HAP-1 (cell line): Measurements from ENCODE around the gene UNC79.

Experiments used
- DNase-seq, 2 experiments: peaks; one replicate each; pipeline ENCODE4 v3.0.0-alpha.2; 2016 to 2020; ENCODE audit warnings: low spot score in 2 of 2
- H3K27me3 ChIP-seq: fragments of 250-450 bp; sonication (Bioruptor Pico); 2 replicates; pipeline ENCODE4 v1.5.1; 2020; ENCODE audit warnings: low read depth, mild to moderate bottlenecking, moderate library complexity
- H3K36me3 ChIP-seq: fragments of 250-450 bp; sonication (Bioruptor Pico); replicated peaks from 2 replicates; pipeline ENCODE4 v1.5.1; 2020; ENCODE audit warnings: mild to moderate bottlenecking
- H3K4me1 ChIP-seq: fragments of 250-450 bp; sonication (Bioruptor Pico); 2 replicates; pipeline ENCODE4 v1.5.1; 2020; ENCODE audit warnings: mild to moderate bottlenecking
- H3K4me3 ChIP-seq: fragments of 250-450 bp; sonication (Bioruptor Pico); 2 replicates; pipeline ENCODE4 v1.5.1; 2020; ENCODE audit warnings: mild to moderate bottlenecking, moderate library complexity
- H3K9me3 ChIP-seq: fragments of 250-450 bp; sonication (Bioruptor Pico); 2 replicates; pipeline ENCODE4 v1.5.1; 2020; ENCODE audit warnings: mild to moderate bottlenecking, moderate library complexity
- in situ Hi-C: fragments of 300-500 bp; cut with MboI; formaldehyde crosslinking; loops from 3 replicates; pipeline ENCODE4 v1.14.3; 2020; ENCODE audit warnings: low sequenced_read_pairs, inconsistent platforms, mixed read lengths

Gene UNC79

DNA sequence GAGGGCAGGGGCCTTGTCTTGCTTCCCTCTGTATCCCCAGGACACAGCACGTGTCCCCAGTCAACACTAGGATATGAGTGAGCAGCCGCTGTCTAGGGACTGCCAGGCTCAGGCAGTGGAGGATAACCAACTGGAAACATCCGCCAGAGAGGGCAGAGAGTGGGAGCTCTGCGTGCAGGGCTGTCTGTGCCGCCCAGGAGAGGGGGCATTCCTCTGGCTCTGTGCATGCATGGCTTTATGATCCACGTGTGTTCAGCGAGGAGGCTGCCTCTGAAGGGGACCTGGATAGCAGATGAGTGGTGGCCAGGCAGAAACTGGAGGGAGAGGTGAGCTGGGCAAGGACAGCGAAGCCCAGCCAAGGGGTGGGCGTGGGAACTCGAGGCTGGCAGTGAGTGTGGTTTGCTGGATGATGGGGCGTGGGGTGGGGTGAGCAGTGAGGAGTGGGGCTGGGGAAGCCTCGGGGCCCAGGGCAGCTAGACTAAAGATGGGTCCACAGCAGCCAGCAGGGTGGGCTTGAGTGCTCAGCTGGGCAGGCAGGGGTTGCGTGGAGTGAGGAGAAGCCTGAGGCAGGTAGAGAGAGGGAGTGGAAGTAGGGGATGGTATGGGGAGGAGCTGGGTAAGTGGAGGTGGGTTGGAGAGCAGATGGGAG lies 284.7 kb downstream of the UNC79 start:
- Histone ChIP-seq H3K4me1 (no peaks in the 10 kb centered on the region), H3K9me3 (no peaks in the 10 kb centered on the region), H3K36me3 (no peaks in the 10 kb centered on the region), H3K27me3 (no peaks in the 10 kb centered on the region), H3K4me3 (no peak overlapping the region)
- in situ Hi-C loops = no loop called here
- DNase-seq = no peak

DNA sequence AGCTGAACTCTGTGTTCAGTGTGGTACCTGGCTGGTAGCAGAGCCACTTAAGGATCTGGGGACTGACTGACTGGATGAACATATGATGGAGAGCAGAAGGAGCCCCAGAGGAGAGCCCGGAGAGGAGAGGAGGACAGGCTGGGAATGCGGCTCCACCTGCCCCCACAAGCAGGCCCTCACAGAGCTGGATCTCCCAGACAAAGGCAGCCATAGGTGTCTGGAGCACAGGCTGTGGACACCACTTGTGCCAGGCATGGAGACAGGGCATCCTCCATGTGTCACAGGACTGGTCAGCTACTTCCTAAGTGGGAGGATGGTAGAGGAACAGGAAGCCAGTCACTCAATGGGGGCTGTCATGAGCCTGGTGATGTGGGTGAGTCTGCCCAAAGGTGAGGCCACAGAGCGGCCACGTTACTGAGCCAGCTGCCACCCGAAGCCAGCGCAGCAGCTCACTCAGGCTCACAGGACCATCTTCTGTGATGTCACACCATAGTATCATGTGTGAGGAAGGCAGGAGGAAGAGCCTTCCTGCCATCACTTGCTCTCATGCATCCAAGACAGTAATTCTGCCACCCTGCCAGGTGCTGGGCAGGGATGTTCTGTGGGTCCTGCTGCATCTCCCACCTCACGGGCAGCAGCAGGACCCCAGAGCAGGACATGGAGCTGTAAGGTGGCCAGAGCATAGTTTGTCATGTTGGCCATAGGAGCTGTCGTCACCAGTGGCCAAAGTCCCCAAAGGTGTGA lies 285.4 kb downstream of the UNC79 start:
- Histone ChIP-seq H3K4me1 (no peaks in the 10 kb centered on the region), H3K27me3 (no peaks in the 10 kb centered on the region), H3K4me3 (no peak overlapping the region), H3K9me3 (no peaks in the 10 kb centered on the region), H3K36me3 (peaks cover 3% of the 10 kb centered on the region; the same call in 1 of the 2 replicates)
- no peak for DNase-seq
- in situ Hi-C loops = no loop called here

DNA sequence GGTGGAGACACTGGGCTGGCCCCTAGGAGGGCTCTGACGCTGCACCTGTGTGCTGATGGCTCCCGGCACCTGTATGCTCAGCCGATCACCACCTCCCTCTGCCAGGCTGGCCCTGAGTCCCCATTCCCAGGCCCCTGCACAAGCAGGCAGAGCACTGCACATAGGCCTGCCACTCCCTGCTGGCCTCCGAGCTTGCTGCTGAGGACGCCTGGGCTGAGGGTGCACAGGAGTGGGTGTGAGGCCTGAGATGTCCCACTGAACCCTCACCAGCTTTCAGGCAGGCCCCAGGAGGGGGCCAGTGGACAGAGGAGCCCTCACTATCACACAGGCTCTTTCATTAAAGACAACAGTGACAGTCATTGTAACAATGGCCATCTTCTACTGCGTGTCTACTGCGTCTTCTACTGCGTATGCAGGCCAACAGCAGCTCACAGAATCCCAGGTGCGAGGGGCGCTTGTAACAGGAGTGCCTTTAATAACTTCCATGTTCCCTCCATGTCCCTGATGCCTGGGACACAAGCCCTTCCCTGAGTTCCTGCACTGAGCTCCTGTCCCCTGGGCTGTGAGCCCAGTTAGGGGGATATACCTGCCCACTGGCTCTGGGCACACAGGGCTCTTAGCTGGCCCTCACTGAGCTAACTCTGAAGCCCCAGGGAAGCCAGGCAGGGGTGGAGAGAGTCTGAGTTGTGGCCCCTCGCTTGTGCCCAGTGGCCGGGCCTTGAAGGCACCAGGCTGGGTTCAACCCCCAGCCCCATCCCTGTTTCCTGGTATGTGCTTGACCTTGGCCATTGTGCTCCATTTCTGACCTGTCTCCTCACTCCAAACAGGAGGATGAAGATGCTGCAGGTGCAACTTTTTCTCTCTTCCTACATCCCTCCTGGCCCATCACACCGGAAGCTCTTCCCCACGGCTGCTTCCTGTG lies 286.3 kb downstream of the UNC79 start:
- Histone ChIP-seq H3K27me3 (no peaks in the 10 kb centered on the region), H3K36me3 (peaks cover 3% of the 10 kb centered on the region; the same call in 1 of the 2 replicates), H3K9me3 (no peaks in the 10 kb centered on the region), H3K4me1 (no peaks in the 10 kb centered on the region), H3K4me3 (no peak overlapping the region)
- DNase-seq = no peak
- in situ Hi-C loops = no loop called here

DNA sequence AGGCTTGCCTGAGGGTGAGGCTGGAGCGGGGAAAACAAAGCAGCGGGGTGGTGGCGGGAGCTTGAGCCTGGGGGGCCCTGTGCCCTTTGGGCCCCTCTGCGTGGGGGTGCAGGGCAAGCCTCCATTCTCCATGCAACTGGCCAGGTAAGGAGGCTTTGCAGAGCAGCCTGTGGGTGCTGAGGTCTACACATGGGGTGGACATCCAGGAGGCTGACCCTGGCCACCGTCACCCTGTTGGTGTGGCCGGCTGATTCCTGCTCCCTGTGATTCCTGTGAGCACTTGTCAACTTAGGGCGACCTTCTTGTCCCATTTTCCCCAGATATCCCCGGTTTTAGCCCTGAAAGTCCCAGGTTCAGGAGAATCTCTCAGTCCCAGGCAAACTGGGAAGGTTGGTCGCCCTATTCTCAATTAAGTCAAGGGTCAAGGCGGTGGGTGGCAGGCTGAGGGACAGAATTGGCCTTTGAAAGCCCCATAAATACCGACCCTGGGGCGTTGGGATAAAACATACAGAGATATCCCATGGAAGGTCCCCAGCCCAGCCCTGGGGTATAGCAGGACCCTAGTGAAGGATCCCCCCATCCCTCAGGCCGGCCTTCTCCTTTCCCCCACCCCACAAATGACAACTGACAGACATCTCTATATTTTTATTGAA lies 287.1 kb downstream of the UNC79 start:
- in situ Hi-C loops = no loop called here
- H3K27me3 ChIP-seq = no peaks in the 10 kb centered on the region
- H3K9me3 ChIP-seq = no peaks in the 10 kb centered on the region
- no peaks in the 10 kb centered on the region for H3K4me1 ChIP-seq
- H3K4me3 ChIP-seq = no peak overlapping the region
- no peak for DNase-seq
- H3K36me3 ChIP-seq = peaks cover 3% of the 10 kb centered on the region; the same call in 1 of the 2 replicates

DNA sequence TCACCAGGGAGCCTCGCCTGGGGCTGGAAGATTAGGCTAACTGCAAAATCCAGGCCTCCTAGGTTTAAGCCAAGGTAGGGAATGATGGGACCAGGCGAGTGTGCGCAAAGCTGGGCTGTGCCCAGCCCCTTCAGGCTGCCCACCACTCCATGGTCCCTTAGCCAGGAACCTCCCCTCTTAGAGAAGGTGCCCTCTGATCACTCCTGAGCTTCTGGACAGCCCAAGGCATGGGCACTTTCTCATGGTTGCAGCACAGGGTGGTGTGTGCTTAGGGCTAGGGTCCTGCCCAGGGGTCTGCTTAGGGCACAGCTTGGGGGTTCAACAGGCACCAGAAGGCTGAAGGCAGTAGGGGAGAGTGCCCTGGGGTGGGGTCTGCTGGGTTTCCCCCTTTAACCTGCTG lies 288.5 kb downstream of the UNC79 start:
- Histone ChIP-seq H3K9me3 (no peaks in the 10 kb centered on the region), H3K4me3 (no peak overlapping the region), H3K36me3 (peaks cover 3% of the 10 kb centered on the region; the same call in 1 of the 2 replicates), H3K4me1 (no peaks in the 10 kb centered on the region), H3K27me3 (no peaks in the 10 kb centered on the region)
- no peak for DNase-seq
- in situ Hi-C loops = no loop called here

DNA sequence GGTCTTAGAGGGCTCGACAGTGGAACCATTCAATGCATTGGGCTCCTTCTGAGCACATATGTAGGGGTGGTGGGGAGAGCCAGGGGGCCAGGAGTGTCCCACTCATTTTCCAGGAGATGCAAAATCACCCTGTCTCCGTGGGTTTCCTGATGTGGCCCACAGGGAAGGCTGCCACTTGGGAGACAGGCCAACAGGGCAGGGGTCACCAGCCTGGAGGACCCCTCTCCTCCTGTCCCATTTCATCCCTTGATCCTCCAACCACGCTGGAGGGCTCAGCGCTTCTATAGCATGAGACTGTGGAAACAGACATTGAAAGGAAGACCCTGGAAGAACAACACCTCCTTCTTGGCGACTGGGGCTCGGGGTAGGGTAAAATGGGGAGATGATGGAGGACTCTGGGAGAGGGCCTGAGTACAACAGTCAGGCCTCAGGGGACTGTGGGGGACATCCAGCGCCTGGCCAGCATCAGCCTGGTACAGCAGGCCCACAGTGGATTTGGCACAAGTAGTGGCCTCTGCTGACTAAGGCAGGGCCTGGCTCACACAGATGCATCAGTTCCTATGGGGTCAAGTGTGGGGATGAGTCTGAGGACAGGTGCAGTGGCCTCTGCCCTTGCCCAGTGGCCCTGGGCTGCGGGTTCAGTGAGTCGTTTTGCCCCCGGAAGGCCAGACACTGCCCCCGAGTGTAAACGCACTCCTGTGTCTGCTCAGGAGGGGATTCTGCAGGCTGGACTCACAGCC lies 289.5 kb downstream of the UNC79 start:
- in situ Hi-C loops = no loop called here
- peak in 1 of 2 experiments; percentile 5 for DNase-seq
- H3K4me3 ChIP-seq = no peak overlapping the region
- peaks cover 3% of the 10 kb centered on the region; the same call in 1 of the 2 replicates for H3K36me3 ChIP-seq
- H3K27me3 ChIP-seq = no peaks in the 10 kb centered on the region
- H3K9me3 ChIP-seq = no peaks in the 10 kb centered on the region
- no peaks in the 10 kb centered on the region for H3K4me1 ChIP-seq

DNA sequence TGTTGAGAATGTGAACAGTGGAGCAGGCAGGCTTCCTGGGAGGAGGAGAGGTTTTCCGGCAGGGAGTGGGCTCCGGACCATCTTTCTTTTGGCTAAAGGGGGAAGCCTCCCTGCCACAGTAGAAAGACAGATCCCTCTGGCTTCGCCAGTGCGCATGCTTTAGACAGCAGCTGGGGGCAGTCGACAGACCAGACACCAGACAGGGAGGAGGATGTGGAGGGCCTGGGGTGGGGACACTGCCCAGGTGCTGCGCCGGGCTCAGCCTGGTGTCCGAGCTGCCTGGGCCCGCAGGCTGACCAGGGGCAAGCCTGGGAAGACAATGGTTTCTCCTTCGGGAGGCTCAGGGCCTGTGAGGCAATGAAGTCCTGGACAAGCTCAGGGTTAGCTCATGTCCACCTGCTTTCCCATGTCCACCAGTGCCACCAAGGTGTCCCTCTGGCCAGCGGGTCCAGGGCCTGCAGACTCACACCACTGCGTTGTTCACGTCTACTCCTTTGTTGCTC lies 290.3 kb downstream of the UNC79 start:
- Histone ChIP-seq H3K27me3 (no peaks in the 10 kb centered on the region), H3K4me1 (no peaks in the 10 kb centered on the region), H3K4me3 (no peak overlapping the region), H3K9me3 (no peaks in the 10 kb centered on the region), H3K36me3 (peaks cover 3% of the 10 kb centered on the region; the same call in 1 of the 2 replicates)
- in situ Hi-C loops = no loop called here
- DNase-seq = no peak

DNA sequence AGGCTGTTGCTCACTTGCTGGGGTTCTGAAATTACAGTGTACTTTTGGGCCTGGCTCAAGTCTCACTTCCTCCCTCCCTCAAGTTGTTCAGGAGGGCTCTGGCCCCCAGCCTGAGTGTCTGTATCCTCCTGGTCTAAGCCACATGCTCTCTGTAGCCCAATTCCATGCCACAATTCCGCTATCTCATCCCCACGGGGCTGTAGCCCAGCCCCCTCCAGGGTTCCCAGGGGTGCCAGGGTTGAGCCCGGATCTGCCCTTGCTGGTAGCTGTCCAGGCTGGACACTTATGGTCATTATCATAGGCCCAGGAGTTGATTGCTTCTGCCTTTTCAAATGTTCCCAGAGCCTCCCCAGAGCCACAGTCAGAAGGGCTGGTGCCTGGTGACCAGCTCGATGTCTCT lies 292.3 kb downstream of the UNC79 start:
- in situ Hi-C loops = no loop called here
- no peak for DNase-seq
- no peaks in the 10 kb centered on the region for H3K9me3 ChIP-seq

DNA sequence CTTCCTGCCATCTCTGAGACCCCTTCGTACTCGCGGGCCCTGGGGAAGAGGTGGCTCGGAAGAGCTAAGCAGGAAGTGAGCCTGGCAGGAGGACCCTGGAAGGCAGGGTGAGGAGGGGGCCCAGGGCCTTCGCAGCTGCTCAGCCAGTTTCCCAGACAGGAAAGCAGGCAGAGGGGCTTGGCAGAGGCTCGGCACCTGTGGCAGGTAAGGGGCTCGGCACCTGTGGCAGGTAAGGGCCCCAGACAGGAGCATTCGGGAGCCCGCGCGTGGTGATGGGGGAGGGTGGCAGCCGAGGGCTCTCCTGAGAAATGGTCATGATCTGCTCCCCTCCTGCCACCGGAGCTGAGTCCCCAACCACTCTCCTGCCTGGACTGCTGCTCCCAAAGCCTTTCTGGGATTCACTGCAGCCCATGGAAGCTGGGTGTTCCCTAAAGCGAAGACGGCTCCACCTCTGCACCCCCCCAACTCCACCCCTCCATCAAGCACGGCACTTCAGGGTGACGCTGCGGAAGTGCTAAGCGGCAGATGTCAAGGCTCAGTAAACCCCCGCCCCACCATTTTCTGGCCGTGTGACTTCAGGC lies 294.4 kb downstream of the UNC79 start:
- Histone ChIP-seq H3K36me3 (peaks cover 3% of the 10 kb centered on the region; the same call in 1 of the 2 replicates), H3K4me3 (no peak overlapping the region), H3K9me3 (no peaks in the 10 kb centered on the region), H3K27me3 (no peaks in the 10 kb centered on the region), H3K4me1 (no peaks in the 10 kb centered on the region)
- DNase-seq = no peak
- in situ Hi-C loops = no loop called here

More for the DNA sequence above, 292.3 kb downstream of the UNC79 start:
- Histone ChIP-seq H3K4me1 (no peaks in the 10 kb centered on the region), H3K27me3 (no peaks in the 10 kb centered on the region), H3K4me3 (no peak overlapping the region), H3K36me3 (peaks cover 3% of the 10 kb centered on the region; the same call in 1 of the 2 replicates)

DNA sequence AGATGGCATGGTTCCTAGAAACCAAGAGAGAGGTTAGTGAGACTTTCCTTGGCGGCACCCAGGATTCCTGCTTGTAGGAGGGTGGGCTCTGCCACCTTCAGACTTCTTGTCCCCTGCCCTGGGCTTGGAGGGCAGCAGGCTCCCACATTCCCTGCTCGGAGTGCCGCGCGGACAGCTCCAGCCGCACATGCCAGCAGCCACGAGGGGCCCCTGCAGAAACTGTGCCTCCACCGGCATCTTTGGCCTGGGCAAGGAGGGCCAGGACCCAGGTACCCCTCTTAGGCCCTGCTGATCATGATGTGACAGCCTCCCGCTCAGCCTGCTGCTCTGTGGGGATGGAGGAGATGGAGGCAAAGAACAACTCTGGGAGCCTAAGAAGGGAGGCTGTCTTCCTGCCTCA lies 295.3 kb downstream of the UNC79 start:
- Histone ChIP-seq H3K4me3 (no peak overlapping the region), H3K36me3 (no peaks in the 10 kb centered on the region), H3K27me3 (no peaks in the 10 kb centered on the region), H3K9me3 (no peaks in the 10 kb centered on the region), H3K4me1 (no peaks in the 10 kb centered on the region)
- no peak for DNase-seq
- in situ Hi-C loops = no loop called here

DNA sequence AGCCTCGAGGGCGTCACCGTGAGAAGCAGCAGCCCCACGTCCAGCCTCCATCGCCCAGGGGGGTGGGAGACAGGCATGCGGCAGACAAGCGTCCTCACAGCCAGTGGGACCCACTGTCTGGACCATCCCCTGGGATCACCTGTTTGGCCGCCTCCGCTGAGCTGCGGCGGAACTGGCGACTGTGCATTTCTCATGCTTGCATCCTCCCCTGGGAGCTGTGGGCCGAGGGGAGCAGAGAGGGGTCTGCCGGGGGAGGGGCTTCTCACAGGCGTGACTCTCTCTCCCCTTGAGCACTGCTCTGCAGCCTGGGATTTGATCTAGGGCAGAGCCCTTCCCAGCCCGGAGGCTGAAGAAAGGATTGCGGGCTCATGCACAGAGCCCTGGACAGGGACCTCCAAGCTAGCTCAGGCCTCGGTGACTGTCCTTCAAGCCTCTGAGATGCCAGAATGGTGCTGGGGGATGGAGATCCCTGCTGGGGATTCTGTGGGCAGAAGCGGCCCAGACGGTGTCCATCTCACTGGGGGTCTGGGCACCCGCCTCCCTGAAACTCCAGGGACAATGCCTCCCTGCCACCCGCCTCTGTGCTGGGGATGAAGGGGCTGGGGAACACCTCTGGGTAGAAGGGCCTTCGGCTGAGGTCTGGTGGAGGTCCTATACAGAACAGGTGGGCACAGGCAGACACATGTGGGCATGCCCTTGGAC lies 296.5 kb downstream of the UNC79 start:
- no peaks in the 10 kb centered on the region for H3K27me3 ChIP-seq
- no peaks in the 10 kb centered on the region for H3K4me1 ChIP-seq
- H3K9me3 ChIP-seq = no peaks in the 10 kb centered on the region
- no peaks in the 10 kb centered on the region for H3K36me3 ChIP-seq
- in situ Hi-C loops = no loop called here
- no peak for DNase-seq
- no peak overlapping the region for H3K4me3 ChIP-seq
